ENCODE results near the gene PHIP. TPM values are rescaled to one million over a fixed set of nuclear protein-coding genes. Genes with fewer than 3 reads are reported as not detected.

PHIP gene
- total and polyA plus RNA-seq, 9 of the 15 experiments (the other 6 are each of a cell fraction or from before 2014, with no cell fraction given), result 8.1 to 36.3 (median 16.5) TPM

DNA sequence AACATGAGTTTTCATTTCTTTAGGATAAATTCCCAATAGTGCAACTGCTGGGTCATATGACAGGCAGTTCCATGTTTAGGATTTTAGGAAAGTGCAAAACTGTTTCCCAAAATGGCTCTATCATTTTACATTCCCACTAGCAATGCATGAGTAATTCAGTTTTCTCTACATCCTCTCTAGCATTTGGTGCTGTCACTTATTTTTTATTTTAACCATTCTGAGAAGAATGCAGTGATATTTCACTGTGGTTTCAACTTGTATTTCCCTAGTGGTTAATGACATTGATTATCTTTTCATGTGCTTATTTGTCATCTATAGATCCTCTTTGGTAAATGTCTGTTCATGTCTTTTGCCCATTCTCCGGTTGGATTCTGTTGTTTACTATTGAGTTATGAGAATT, 82.7 kb downstream of the PHIP start:
- Histone ChIP-seq H4K20me1 (replicated peaks; ENCODE audit: control insufficient read depth, insufficient read depth, low read length) (no peaks in the 10 kb centered on the region), H3K9ac (ENCODE audit: insufficient read depth in 1 of 2, low read depth in 2 of 2, low read length in 2 of 2) (no peak overlapping the region), H3K27me3 (ENCODE audit: control insufficient read depth in 2 of 2, insufficient read depth in 2 of 2, low read length in 2 of 2) (no peaks in the 10 kb centered on the region), H3K9me1 (ENCODE audit: control insufficient read depth, insufficient read depth, low read length) (no peaks in the 10 kb centered on the region), H3K27ac (ENCODE audit: extremely low read depth, low read depth, low read length) (no peak overlapping the region), H3K4me2 (ENCODE audit: insufficient read depth, low read length) (no peak overlapping the region), H3K9me3 (replicated peaks; ENCODE audit: control insufficient read depth, insufficient read depth, low read depth, low read length) (no peaks in the 10 kb centered on the region), H3K79me2 (ENCODE audit: control insufficient read depth, insufficient read depth, low read length) (no peaks in the 10 kb centered on the region), H3K36me3 (ENCODE audit: control insufficient read depth, insufficient read depth, low read length) (peaks cover 89% of the 10 kb centered on the region), H3K4me1 (replicated peaks in 1 of 2; ENCODE audit: control insufficient read depth in 2 of 2, insufficient read depth in 2 of 2, low read length in 2 of 2) (no peaks in the 10 kb centered on the region), H2AFZ (ENCODE audit: low read depth, low read length) (no peak overlapping the region), H3K4me3 (no peak overlapping the region)
- DNase-seq (ENCODE audit: extremely low read depth in 1 of 4, low spot score in 3 of 4) (no peak), ATAC-seq (no peak), FAIRE-seq (no peak)
- CTCF ChIA-PET (ENCODE audit: low intra/inter-chr PET ratio), result no interaction called here
- POLR2A ChIA-PET, result no interaction called here
- TF ChIP-seq ZNF143 (CRISPR knock-in tag; IDR thresholded peaks at IDR 0.05) (no peak), MTA2 (IDR thresholded peaks at IDR 0.05; ENCODE audit: low read depth) (no peak), PHF21A (IDR thresholded peaks at IDR 0.05; ENCODE audit: borderline replicate concordance, low read depth) (no peak), STAG1 (CRISPR knock-in tag; IDR thresholded peaks at IDR 0.05; ENCODE audit: borderline replicate concordance) (no peak), HIVEP1 (CRISPR knock-in tag; IDR thresholded peaks at IDR 0.05) (no peak), CCNT2 (IDR thresholded peaks at IDR 0.05; ENCODE audit: borderline replicate concordance, extremely low read depth, insufficient read length, low read depth, low read length) (no peak), OTX1 (CRISPR knock-in tag; IDR thresholded peaks at IDR 0.05) (no peak), JUN (IDR thresholded peaks at IDR 0.05; ENCODE audit: borderline replicate concordance, low read depth, low read length) (no peak), JUN (CRISPR knock-in tag; IDR thresholded peaks at IDR 0.05; ENCODE audit: borderline replicate concordance) (no peak), ZNF785 (CRISPR knock-in tag; IDR thresholded peaks at IDR 0.05) (no peak), NR2C1 (IDR thresholded peaks at IDR 0.05) (no peak), NR2C1 (tag; IDR thresholded peaks at IDR 0.05) (no peak)
- TF ChIP-seq, protein P1, sequence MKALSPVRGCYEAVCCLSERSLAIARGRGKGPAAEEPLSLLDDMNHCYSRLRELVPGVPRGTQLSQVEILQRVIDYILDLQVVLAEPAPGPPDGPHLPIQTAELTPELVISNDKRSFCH (CRISPR knock-in tag; IDR thresholded peaks at IDR 0.05), result no peak
- TF ChIP-seq, protein P1 (tag; IDR thresholded peaks at IDR 0.05), result no peak
- TF ChIP-seq, protein P2, sequence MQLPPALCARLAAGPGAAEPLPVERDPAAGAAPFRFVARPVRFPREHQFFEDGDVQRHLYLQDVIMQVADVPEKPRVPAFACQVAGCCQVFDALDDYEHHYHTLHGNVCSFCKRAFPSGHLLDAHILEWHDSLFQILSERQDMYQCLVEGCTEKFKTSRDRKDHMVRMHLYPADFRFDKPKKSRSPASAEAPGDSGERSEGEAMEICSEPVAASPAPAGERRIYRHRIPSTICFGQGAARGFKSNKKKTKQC (CRISPR knock-in tag; IDR thresholded peaks at IDR 0.05), result no peak
- WGBS (ENCODE audit: insufficient coverage, low coverage, missing lambda C conversion rate), result 100% methylated on average over 1 of the region's 1 CpG
- BruUV-seq (replicated peaks), result no TSS peak
- intact Hi-C loops (cut with micrococcal nuclease) (no loop called here), in situ Hi-C loops (cut with MboI) (no loop called here)

Data from K562 (cell line).